WTC11 (cell line): ENCODE measurements around the gene NAB2.

Experiments
- CTCF ChIP-seq: fragments of 200-600 bp; IDR thresholded peaks from 2 replicates; pipeline ENCODE4 v1.8.0; 2022; ENCODE audit warnings: antibody characterized with exemption
- FOXP1 ChIP-seq: sonication (generic); formaldehyde crosslinking; IDR thresholded peaks from 2 replicates; pipeline ENCODE4 v1.8.0; 2022; ENCODE audit warnings: missing genetic modification reagents, mild to moderate bottlenecking, moderate library complexity, borderline replicate concordance
- HMGXB4 ChIP-seq: sonication (generic); formaldehyde crosslinking; IDR thresholded peaks from 2 replicates; pipeline ENCODE4 v1.8.1; 2023; ENCODE audit warnings: mild to moderate bottlenecking, moderate library complexity, missing genetic modification reagents
- SP1 ChIP-seq: sonication (generic); formaldehyde crosslinking; conservative IDR thresholded peaks from 2 replicates; pipeline ENCODE4 v1.8.1; 2022; ENCODE audit warnings: missing genetic modification reagents
- TF ChIP-seq, protein P1 (sequence below): sonication (generic); formaldehyde crosslinking; IDR thresholded peaks from 2 replicates; pipeline ENCODE4 v1.8.1; 2023; ENCODE audit warnings: mild to moderate bottlenecking, missing genetic modification reagents, borderline replicate concordance

DNA sequence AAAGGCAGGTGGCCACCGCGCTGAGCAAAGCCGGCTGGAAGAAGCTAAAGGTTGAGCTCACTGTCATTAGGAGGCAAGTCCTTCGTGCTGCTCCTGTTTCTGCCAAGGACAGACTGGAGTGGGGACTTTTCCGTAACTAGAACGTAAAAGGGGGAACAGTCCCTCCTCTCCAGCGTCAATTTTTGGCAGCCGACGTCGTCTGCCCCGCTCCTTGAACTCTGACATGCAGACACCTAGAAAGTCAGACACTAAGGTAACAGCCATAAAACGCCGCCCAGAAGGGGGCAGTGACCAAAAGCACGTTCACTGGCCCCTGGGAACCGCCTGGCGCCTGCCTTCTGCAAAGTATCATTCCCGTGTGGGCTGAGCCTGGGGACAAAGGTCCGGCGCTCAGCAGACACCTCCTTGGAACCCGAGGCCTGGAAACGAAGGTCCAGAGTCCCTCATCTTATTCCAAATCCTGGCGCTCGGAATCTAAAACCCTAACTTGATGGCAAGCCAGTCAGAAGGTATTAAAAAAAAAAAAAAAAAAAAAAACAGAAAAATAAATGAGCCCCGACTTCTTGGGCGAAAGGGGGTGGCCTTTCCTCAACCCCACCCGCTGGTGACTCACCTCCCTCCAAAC is 38.3 kb downstream of the NAB2 start:
- TF ChIP-seq CTCF = no peak
- TF ChIP-seq, protein P1, sequence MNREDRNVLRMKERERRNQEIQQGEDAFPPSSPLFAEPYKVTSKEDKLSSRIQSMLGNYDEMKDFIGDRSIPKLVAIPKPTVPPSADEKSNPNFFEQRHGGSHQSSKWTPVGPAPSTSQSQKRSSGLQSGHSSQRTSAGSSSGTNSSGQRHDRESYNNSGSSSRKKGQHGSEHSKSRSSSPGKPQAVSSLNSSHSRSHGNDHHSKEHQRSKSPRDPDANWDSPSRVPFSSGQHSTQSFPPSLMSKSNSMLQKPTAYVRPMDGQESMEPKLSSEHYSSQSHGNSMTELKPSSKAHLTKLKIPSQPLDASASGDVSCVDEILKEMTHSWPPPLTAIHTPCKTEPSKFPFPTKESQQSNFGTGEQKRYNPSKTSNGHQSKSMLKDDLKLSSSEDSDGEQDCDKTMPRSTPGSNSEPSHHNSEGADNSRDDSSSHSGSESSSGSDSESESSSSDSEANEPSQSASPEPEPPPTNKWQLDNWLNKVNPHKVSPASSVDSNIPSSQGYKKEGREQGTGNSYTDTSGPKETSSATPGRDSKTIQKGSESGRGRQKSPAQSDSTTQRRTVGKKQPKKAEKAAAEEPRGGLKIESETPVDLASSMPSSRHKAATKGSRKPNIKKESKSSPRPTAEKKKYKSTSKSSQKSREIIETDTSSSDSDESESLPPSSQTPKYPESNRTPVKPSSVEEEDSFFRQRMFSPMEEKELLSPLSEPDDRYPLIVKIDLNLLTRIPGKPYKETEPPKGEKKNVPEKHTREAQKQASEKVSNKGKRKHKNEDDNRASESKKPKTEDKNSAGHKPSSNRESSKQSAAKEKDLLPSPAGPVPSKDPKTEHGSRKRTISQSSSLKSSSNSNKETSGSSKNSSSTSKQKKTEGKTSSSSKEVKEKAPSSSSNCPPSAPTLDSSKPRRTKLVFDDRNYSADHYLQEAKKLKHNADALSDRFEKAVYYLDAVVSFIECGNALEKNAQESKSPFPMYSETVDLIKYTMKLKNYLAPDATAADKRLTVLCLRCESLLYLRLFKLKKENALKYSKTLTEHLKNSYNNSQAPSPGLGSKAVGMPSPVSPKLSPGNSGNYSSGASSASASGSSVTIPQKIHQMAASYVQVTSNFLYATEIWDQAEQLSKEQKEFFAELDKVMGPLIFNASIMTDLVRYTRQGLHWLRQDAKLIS (CRISPR knock-in tag) = no peak
- 0 out of 2 replicates have a peak, but pooled peaks have one; percentile 28 for TF ChIP-seq SP1
- TF ChIP-seq FOXP1 (CRISPR knock-in tag) = no peak
- no peak for TF ChIP-seq HMGXB4
